Skeletal muscle satellite cell (primary cell): ENCODE results near the gene SHF.

ENCODE experiments used
- H3K27me3 ChIP-seq: 2 replicates; pipeline ENCODE4 v1.7.0; 2013; ENCODE audit warnings: low read length; ENCODE audit not compliant: control insufficient read depth, insufficient read depth
- H3K36me3 ChIP-seq: 2 replicates; pipeline ENCODE4 v1.7.0; 2013; ENCODE audit warnings: mild to moderate bottlenecking, control low read depth, low read length; ENCODE audit not compliant: insufficient read depth
- H3K4me1 ChIP-seq: 2 replicates; pipeline ENCODE4 v1.7.0; 2013; ENCODE audit warnings: low read length; ENCODE audit not compliant: control insufficient read depth, insufficient read depth
- H3K4me2 ChIP-seq: 2 replicates; pipeline ENCODE4 v1.7.0; 2013; ENCODE audit warnings: mild to moderate bottlenecking, low read length
- H3K4me3 ChIP-seq: 2 replicates; pipeline ENCODE4 v1.7.0; 2013; ENCODE audit warnings: low read length
- H3K9ac ChIP-seq: 2 replicates; pipeline ENCODE4 v1.7.0; 2013; ENCODE audit warnings: mild to moderate bottlenecking, low read depth, low read length, moderate library complexity
- H3K9me3 ChIP-seq: replicated peaks from 2 replicates; pipeline ENCODE4 v1.7.0; 2013; ENCODE audit warnings: mild to moderate bottlenecking, control low read depth, low read length

SHF gene

DNA sequence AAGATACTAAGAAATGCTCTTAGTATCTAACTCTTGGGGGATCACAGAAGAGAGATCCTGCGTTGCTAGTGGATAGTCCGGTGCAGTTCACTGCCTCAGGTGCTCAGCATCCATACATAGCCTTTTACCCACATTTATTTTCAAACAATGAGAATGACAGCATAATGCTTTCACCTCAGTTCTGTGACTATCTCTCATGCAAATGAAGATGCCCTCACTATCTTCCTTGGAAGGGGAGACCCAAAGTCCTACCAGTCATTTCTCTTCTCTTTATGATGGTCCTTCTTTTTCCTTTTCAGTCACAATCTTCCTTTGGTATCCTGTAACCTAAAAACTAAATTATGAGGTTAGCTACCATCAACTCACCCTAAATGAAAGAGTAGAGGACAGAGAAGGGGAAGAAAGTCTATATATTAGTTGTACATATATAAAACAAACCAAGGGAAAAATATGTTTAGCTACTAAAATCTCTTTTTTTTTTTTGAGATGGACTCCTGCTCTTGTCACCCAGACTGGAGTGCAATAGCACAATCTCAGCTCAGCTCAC, 33.4 kb upstream of the SHF start:
- Histone ChIP-seq H3K9me3 (no peaks in the 10 kb centered on the region), H3K27me3 (peaks cover 17% of the 10 kb centered on the region), H3K4me3 (no peak overlapping the region), H3K36me3 (no peaks in the 10 kb centered on the region), H3K4me1 (no peaks in the 10 kb centered on the region), H3K9ac (no peak overlapping the region), H3K4me2 (no peak overlapping the region)

GRCh38 chr15:45212493-45212892, 24.7 kb upstream of the SHF start:
- H3K4me2 ChIP-seq = no peak overlapping the region
- H3K36me3 ChIP-seq = no peaks in the 10 kb centered on the region
- H3K27me3 ChIP-seq = peaks cover 19% of the 10 kb centered on the region
- H3K9me3 ChIP-seq = no peaks in the 10 kb centered on the region
- H3K4me1 ChIP-seq = no peaks in the 10 kb centered on the region
- H3K9ac ChIP-seq = no peak overlapping the region
- H3K4me3 ChIP-seq = no peak overlapping the region

DNA sequence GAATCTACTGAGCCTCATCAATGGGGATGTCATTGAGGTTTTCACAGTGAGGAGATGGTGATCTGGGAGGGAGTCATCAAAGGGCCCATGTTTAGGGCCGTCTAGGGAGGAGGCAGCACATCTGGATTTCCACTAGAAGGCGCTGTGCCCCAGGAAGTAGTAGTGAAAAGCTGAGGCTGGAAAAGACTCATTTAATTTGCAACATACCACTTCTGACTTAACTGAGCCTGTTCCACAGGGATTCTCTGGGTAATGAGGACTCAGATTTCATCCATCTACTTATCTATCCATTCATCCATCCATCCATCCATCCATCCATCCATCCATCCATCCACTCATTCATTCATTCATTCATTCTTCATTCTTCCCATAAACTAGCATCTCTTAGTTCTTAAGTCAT, 17.4 kb upstream of the SHF start:
- no peaks in the 10 kb centered on the region for H3K36me3 ChIP-seq
- peaks cover 3% of the 10 kb centered on the region for H3K27me3 ChIP-seq
- no peaks in the 10 kb centered on the region for H3K4me1 ChIP-seq
- H3K9ac ChIP-seq = no peak overlapping the region
- no peak overlapping the region for H3K4me2 ChIP-seq
- H3K4me3 ChIP-seq = no peak overlapping the region
- H3K9me3 ChIP-seq = no peaks in the 10 kb centered on the region

GRCh38 chr15:45203182-45203581, 15.4 kb upstream of the SHF start:
- H3K9me3 ChIP-seq = no peaks in the 10 kb centered on the region
- H3K4me3 ChIP-seq = no peak overlapping the region
- H3K36me3 ChIP-seq = no peaks in the 10 kb centered on the region
- no peaks in the 10 kb centered on the region for H3K27me3 ChIP-seq
- peaks cover 6% of the 10 kb centered on the region for H3K4me1 ChIP-seq
- H3K9ac ChIP-seq = no peak overlapping the region
- H3K4me2 ChIP-seq = no peak overlapping the region

GRCh38 chr15:45201869-45202268, 14.1 kb upstream of the SHF start:
- Histone ChIP-seq H3K4me2 (no peak overlapping the region), H3K9ac (no peak overlapping the region), H3K27me3 (no peaks in the 10 kb centered on the region), H3K9me3 (no peaks in the 10 kb centered on the region), H3K4me1 (peaks cover 6% of the 10 kb centered on the region), H3K4me3 (no peak overlapping the region), H3K36me3 (no peaks in the 10 kb centered on the region)

DNA sequence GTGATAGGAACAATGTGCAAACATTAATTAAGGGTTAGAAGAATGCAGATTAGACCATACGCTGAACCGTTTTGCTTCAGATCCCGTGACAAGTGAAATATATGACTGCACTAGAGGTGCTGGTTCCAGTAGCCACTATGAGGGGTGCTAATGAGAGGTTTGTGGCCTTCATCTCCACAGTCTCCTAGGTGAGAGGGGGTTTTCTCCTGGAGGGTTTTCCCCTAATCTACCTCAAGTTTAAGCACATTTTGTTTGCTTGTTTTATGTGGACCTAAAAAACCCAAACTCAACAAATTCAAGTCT, 13.7 kb upstream of the SHF start:
- Histone ChIP-seq H3K4me2 (peak overlapping the region; percentile 92), H3K4me3 (peak overlapping the region; percentile 89), H3K27me3 (no peaks in the 10 kb centered on the region), H3K4me1 (peaks cover 6% of the 10 kb centered on the region), H3K36me3 (no peaks in the 10 kb centered on the region), H3K9me3 (no peaks in the 10 kb centered on the region), H3K9ac (no peak overlapping the region)

- H3K9ac ChIP-seq = peak overlapping the region; percentile 85
These were observed 13.2 kb upstream of the SHF start for GRCh38 chr15:45200799-45201556.

DNA sequence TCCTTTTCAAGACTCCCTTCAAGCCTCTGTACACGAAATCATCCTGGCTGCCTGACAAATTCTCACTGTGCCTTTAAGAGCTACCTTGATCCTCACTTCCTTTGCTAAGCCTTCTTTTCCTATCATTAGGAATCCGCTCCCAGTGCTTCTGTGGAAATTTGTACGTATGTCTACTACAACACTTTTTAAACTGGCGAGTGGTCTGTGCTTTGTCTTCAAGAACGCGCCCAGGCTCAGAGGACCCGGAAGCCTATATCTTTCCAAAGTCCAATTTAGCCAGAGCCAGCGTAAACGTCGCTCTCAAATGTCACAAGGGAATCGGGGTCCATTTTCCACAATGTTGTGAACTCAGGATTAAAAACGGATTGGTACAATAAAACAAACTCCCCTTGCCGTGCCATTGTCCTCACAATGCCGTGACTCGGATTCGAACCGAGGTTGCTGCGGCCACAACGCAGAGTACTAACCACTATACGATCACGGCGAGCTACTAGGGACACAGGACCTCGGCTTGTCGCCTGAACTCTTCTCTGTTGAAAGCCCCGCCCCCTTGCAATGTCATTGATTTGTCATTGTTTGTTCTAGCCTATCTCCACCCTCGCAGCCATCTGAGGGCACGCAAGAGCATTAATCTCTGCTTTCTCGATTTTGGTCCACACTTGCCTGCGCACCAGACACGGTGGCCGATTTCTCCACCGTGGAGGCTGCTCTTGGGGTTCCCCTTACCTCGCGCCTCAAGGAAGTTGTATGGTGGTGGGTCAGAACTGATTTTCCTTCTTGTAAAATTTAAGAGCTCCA, 12.4 kb upstream of the SHF start:
- Histone ChIP-seq H3K4me3 (peak overlapping the region; percentile 89), H3K27me3 (no peaks in the 10 kb centered on the region), H3K36me3 (no peaks in the 10 kb centered on the region), H3K4me1 (peaks cover 6% of the 10 kb centered on the region), H3K4me2 (peak overlapping the region; percentile 92), H3K9me3 (no peaks in the 10 kb centered on the region), H3K9ac (peak overlapping the region; percentile 85)

More at GRCh38 chr15:45200799-45201556, 13.2 kb upstream of the SHF start:
- H3K4me1 ChIP-seq = peaks cover 6% of the 10 kb centered on the region
- no peaks in the 10 kb centered on the region for H3K36me3 ChIP-seq
- H3K9me3 ChIP-seq = no peaks in the 10 kb centered on the region
- H3K4me3 ChIP-seq = peak overlapping the region; percentile 89
- peak overlapping the region; percentile 92 for H3K4me2 ChIP-seq
- no peaks in the 10 kb centered on the region for H3K27me3 ChIP-seq

GRCh38 chr15:45199136-45199810, 11.5 kb upstream of the SHF start:
- no peaks in the 10 kb centered on the region for H3K9me3 ChIP-seq
- H3K4me2 ChIP-seq = peak overlapping the region; percentile 92

DNA sequence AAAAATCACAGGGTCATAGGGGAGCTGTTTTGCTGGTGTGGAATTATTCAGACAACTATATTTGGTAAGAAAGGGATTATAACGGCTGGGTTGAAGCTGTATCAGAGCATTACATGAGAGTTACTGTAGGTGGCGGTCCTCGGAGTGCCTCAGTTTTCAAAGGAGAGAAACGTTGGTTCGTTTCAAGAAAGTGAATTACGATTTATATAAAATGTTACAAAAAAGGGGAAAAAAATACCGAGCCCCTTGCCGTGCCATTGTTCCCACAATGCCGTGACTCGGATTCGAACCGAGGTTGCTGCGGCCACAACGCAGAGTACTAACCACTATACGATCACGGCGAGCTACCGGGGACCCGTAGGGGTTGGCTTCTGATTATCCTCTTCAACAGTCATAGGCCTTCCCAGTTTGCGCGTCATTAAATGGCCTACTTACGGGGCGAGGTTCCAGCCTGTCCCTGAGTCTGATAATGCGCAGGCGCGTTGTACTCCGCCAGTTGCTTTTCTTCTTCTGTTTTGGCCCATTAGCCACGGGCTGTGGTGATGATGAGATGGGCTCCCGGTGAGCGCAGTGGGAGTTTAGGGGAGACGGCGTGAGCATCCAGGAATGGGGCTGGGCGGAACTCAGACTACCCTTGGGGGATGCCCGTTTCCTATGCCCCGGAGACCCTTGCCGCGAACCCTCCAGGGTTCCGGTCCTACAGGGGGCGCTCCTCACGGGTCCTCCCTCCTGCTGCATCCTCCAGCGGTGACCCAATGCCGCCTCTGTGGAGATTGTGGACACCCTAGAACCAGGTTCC, 10.8 kb upstream of the SHF start:
- Histone ChIP-seq H3K4me1 (peaks cover 6% of the 10 kb centered on the region), H3K4me2 (peak overlapping the region; percentile 92), H3K27me3 (peaks cover 3% of the 10 kb centered on the region), H3K9me3 (no peaks in the 10 kb centered on the region), H3K9ac (peak overlapping the region; percentile 85), H3K36me3 (no peaks in the 10 kb centered on the region), H3K4me3 (peak overlapping the region; percentile 89)

More at GRCh38 chr15:45199136-45199810, 11.5 kb upstream of the SHF start:
- H3K9ac ChIP-seq = peak overlapping the region; percentile 85
- peaks cover 3% of the 10 kb centered on the region for H3K27me3 ChIP-seq
- H3K4me3 ChIP-seq = peak overlapping the region; percentile 89
- H3K4me1 ChIP-seq = peaks cover 6% of the 10 kb centered on the region
- no peaks in the 10 kb centered on the region for H3K36me3 ChIP-seq

GRCh38 chr15:45197512-45197911, 9.7 kb upstream of the SHF start:
- no peaks in the 10 kb centered on the region for H3K36me3 ChIP-seq
- H3K4me3 ChIP-seq = no peak overlapping the region
- peak overlapping the region; percentile 51 for H3K4me2 ChIP-seq

More at GRCh38 chr15:45197512-45197911, 9.7 kb upstream of the SHF start:
- no peak overlapping the region for H3K9ac ChIP-seq
- peaks cover 3% of the 10 kb centered on the region for H3K27me3 ChIP-seq
- H3K9me3 ChIP-seq = no peaks in the 10 kb centered on the region
- H3K4me1 ChIP-seq = peaks cover 6% of the 10 kb centered on the region
